ENCODE measurements around the gene THOC2. TPM values are rescaled to one million over a fixed set of nuclear protein-coding genes. Genes with fewer than 3 reads are reported as not detected.

Gene THOC2
- polyA plus RNA-seq, 4 donors, result 30.5 to 85.2 (median 81.2) TPM

DNA sequence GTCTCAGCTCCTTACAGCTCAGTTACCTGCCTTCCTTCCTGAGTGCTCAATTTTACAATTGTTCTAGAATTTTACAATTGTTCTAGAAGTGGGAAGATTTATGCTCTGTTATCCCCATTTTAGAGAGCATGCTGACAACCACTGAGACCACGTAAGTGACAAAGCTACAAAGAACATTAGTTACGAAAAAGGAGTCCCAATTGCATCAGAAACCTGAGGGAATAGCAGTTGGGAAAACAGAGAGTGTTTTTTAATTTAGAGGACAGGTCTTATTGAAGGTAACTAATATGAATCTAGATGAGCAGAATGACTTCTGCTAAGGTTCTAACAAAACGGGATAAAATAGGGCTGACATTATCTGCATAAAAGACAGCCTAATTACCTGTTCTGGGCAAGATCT, 103.3 kb downstream of the THOC2 start:
- Histone ChIP-seq H3K36me3 (ENCODE audit: control insufficient read depth in 3 of 3, insufficient read depth in 2 of 3, low read depth in 1 of 3, low read length in 3 of 3) (peaks cover 0 to 2% (median under 1%) of the 10 kb centered on the region in 3 donors), H3K27ac (ENCODE audit: low read depth in 1 of 3, low read length in 2 of 3) (no peak overlapping the region), H3K4me1 (ENCODE audit: control insufficient read depth in 3 of 3, insufficient read depth in 2 of 3, low read depth in 1 of 3, low read length in 2 of 3) (no peaks in the 10 kb centered on the region), H3K4me3 (ENCODE audit: low read depth in 1 of 3, low read length in 3 of 3) (no peak overlapping the region), H3K27me3 (ENCODE audit: control insufficient read depth in 3 of 3, insufficient read depth in 3 of 3, low read length in 3 of 3) (no peaks in the 10 kb centered on the region), H3K9me3 (ENCODE audit: control insufficient read depth in 2 of 2, insufficient read depth in 1 of 2, low read depth in 1 of 2, low read length in 1 of 2) (no peaks in the 10 kb centered on the region)
- DNase-seq (no peak), FAIRE-seq (no peak)
- 70 to 98% (median 90%) methylated on average over 3 of the region's 3 CpGs for WGBS, 3 donors

DNA sequence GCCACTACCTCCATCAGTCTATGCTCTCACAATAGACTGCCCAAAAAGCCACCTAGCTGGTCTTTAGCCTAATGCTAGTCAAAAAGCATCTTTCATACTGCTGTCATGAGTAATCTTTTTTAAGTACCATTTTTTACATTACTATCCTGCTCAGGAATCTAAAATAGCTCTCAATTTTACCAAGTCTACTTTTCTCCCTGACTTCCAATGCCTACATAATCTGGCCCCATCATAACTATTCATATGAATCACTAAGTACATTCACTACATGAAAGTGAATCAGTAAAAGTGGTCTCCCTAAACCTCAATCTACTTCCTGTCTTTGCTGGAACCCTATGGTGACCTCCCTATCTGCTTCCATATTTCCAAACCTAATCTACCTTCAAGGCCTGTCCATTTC, 105.9 kb downstream of the THOC2 start:
- H3K27ac ChIP-seq (ENCODE audit: low read depth in 1 of 3, low read length in 2 of 3), result no peak overlapping the region
- FAIRE-seq, result no peak
- H3K9me3 ChIP-seq (ENCODE audit: control insufficient read depth in 2 of 2, insufficient read depth in 1 of 2, low read depth in 1 of 2, low read length in 1 of 2), result no peaks in the 10 kb centered on the region
- no peaks in the 10 kb centered on the region for H3K4me1 ChIP-seq (ENCODE audit: control insufficient read depth in 3 of 3, insufficient read depth in 2 of 3, low read depth in 1 of 3, low read length in 2 of 3)
- no peak overlapping the region for H3K4me3 ChIP-seq (ENCODE audit: low read depth in 1 of 3, low read length in 3 of 3)
- peaks cover 0 to 7% (median 2%) of the 10 kb centered on the region in 3 donors for H3K36me3 ChIP-seq (ENCODE audit: control insufficient read depth in 3 of 3, insufficient read depth in 2 of 3, low read depth in 1 of 3, low read length in 3 of 3)
- DNase-seq, result no peak
- no peaks in the 10 kb centered on the region for H3K27me3 ChIP-seq (ENCODE audit: control insufficient read depth in 3 of 3, insufficient read depth in 3 of 3, low read length in 3 of 3)

DNA sequence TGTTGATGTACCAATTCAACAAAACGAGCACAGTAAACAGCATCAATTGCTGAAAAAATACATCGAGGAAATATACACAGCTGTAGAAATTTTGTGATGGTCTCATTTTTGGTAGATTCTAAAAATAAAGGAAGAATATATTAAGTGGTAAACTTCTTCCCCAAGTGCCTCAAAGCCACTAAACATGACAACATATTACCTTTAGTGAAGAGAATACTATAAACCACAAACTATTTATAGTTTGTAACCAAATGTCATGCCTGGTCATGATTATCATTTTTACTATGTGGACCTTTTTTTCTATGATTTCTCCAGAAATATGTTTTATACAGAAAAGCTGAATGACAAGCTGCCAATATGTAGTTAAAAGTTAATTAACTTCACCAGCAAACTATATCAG, 106.9 kb downstream of the THOC2 start:
- Histone ChIP-seq H3K4me3 (ENCODE audit: low read depth in 1 of 3, low read length in 3 of 3) (no peak overlapping the region), H3K4me1 (ENCODE audit: control insufficient read depth in 3 of 3, insufficient read depth in 2 of 3, low read depth in 1 of 3, low read length in 2 of 3) (no peaks in the 10 kb centered on the region), H3K27ac (ENCODE audit: low read depth in 1 of 3, low read length in 2 of 3) (no peak overlapping the region), H3K36me3 (ENCODE audit: control insufficient read depth in 3 of 3, insufficient read depth in 2 of 3, low read depth in 1 of 3, low read length in 3 of 3) (peaks cover 0 to 7% (median 2%) of the 10 kb centered on the region in 3 donors), H3K9me3 (ENCODE audit: control insufficient read depth in 2 of 2, insufficient read depth in 1 of 2, low read depth in 1 of 2, low read length in 1 of 2) (no peaks in the 10 kb centered on the region), H3K27me3 (ENCODE audit: control insufficient read depth in 3 of 3, insufficient read depth in 3 of 3, low read length in 3 of 3) (no peaks in the 10 kb centered on the region)
- FAIRE-seq, result no peak
- WGBS, 3 donors, result 54 to 88% (median 78%) methylated on average over 2 of the region's 2 CpGs
- no peak for DNase-seq

DNA sequence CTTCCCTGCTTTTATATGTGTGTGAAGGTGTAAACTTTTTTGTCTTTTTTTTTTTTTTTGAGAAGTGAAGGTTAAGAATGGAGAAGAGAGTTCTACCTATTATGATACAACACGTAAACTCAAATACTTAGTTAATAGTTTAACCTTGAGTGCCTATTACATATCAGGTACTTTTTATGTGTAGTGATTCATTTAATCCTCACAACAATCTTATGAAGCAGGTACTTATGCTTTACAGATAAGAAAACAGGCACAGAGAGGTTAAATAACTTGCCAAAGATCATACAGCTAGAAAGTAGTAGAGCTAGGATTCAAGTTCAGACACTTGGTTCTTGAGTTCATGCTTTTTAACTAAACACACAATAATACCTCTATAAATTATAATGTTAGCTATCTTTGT, 107.4 kb downstream of the THOC2 start:
- no peak overlapping the region for H3K4me3 ChIP-seq (ENCODE audit: low read depth in 1 of 3, low read length in 3 of 3)
- 88 to 94% (median 93%) methylated on average over 1 of the region's 1 CpG for WGBS, 3 donors
- H3K27me3 ChIP-seq (ENCODE audit: control insufficient read depth in 3 of 3, insufficient read depth in 3 of 3, low read length in 3 of 3), result no peaks in the 10 kb centered on the region
- no peaks in the 10 kb centered on the region for H3K9me3 ChIP-seq (ENCODE audit: control insufficient read depth in 2 of 2, insufficient read depth in 1 of 2, low read depth in 1 of 2, low read length in 1 of 2)
- no peak overlapping the region for H3K27ac ChIP-seq (ENCODE audit: low read depth in 1 of 3, low read length in 2 of 3)
- FAIRE-seq (no peak), DNase-seq (no peak)
- peaks cover 0 to 5% (median 2%) of the 10 kb centered on the region in 3 donors for H3K36me3 ChIP-seq (ENCODE audit: control insufficient read depth in 3 of 3, insufficient read depth in 2 of 3, low read depth in 1 of 3, low read length in 3 of 3)
- H3K4me1 ChIP-seq (ENCODE audit: control insufficient read depth in 3 of 3, insufficient read depth in 2 of 3, low read depth in 1 of 3, low read length in 2 of 3), result no peaks in the 10 kb centered on the region

DNA sequence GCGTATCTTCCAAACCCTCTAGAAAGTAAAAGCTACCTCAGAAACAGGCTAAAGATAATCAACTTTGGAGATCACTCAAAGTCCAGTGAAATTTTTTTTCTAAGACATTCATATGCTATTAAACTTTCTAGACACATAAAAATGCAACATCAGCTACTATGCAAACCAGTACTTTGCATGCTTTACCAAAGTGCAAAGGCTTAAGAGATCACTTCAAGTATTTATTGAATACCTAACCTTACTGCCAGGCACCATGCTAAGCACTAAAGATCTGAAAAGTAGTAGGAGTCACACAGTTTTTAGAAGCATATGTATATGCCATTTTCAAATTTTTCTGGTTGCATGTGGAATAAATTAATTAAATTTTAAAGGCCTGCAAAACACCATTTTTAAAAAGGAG, 115.8 kb downstream of the THOC2 start:
- Histone ChIP-seq H3K4me3 (ENCODE audit: low read depth in 1 of 3, low read length in 3 of 3) (no peak overlapping the region), H3K36me3 (ENCODE audit: control insufficient read depth in 3 of 3, insufficient read depth in 2 of 3, low read depth in 1 of 3, low read length in 3 of 3) (peaks cover 0 to under 1% (median 0%) of the 10 kb centered on the region in 3 donors), H3K4me1 (ENCODE audit: control insufficient read depth in 3 of 3, insufficient read depth in 2 of 3, low read depth in 1 of 3, low read length in 2 of 3) (no peaks in the 10 kb centered on the region), H3K27me3 (ENCODE audit: control insufficient read depth in 3 of 3, insufficient read depth in 3 of 3, low read length in 3 of 3) (no peaks in the 10 kb centered on the region), H3K27ac (ENCODE audit: low read depth in 1 of 3, low read length in 2 of 3) (no peak overlapping the region), H3K9me3 (ENCODE audit: control insufficient read depth in 2 of 2, insufficient read depth in 1 of 2, low read depth in 1 of 2, low read length in 1 of 2) (no peaks in the 10 kb centered on the region)
- 82 to 94% (median 89%) methylated on average over 1 of the region's 1 CpG for WGBS, 3 donors
- DNase-seq (peak; percentile 21 to 24), FAIRE-seq (no peak)

DNA sequence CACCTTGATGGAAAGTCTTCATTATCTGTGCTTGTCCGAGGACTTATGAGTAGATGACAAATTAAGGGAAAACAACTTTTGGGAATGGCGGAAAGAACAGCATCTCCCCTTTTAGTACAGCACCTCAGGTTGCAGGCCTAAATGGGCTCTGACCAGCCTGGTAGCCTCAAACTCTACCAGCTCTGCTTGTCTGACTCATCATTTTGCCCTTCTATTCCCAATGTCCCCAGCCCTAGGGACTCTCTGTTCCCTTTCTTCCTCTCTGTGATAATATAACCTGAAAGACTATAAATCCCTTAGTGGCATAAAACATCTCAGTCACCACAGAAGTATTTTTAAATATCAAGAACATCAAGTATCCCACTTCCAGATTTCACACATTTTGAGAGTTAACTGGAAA, 121.9 kb downstream of the THOC2 start:
- Histone ChIP-seq H3K27me3 (ENCODE audit: control insufficient read depth in 3 of 3, insufficient read depth in 3 of 3, low read length in 3 of 3) (no peaks in the 10 kb centered on the region), H3K36me3 (ENCODE audit: control insufficient read depth in 3 of 3, insufficient read depth in 2 of 3, low read depth in 1 of 3, low read length in 3 of 3) (peaks cover 0 to 5% (median 0%) of the 10 kb centered on the region in 3 donors), H3K9me3 (ENCODE audit: control insufficient read depth in 2 of 2, insufficient read depth in 1 of 2, low read depth in 1 of 2, low read length in 1 of 2) (no peaks in the 10 kb centered on the region), H3K27ac (ENCODE audit: low read depth in 1 of 3, low read length in 2 of 3) (no peak overlapping the region), H3K4me3 (ENCODE audit: low read depth in 1 of 3, low read length in 3 of 3) (no peak overlapping the region), H3K4me1 (ENCODE audit: control insufficient read depth in 3 of 3, insufficient read depth in 2 of 3, low read depth in 1 of 3, low read length in 2 of 3) (no peaks in the 10 kb centered on the region)
- FAIRE-seq (no peak), DNase-seq (no peak)
- 78 to 100% (median 91%) methylated on average over 2 of the region's 2 CpGs for WGBS, 3 donors

DNA sequence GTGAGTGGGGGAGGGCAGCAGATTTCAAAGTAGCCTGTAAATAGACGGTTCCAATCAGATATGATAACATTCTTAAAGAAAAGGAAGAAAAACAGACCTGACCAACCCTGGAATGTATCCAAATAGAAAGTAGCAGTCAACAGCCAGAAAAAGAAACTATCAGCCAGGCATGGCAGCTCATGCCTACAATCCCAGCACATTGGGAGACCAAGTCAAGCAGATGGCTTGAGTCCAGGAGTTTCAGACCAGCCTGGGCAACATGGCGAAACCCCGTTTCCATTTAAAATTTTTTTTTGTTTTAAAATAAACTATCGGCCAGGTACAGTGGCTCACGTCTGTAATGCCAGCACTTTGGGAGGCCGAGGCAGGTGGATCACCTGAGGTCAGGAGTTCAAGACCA, 125.0 kb downstream of the THOC2 start:
- Histone ChIP-seq H3K36me3 (ENCODE audit: control insufficient read depth in 3 of 3, insufficient read depth in 2 of 3, low read depth in 1 of 3, low read length in 3 of 3) (peaks cover 0 to 7% (median 1%) of the 10 kb centered on the region in 3 donors), H3K4me3 (ENCODE audit: low read depth in 1 of 3, low read length in 3 of 3) (no peak overlapping the region), H3K27ac (ENCODE audit: low read depth in 1 of 3, low read length in 2 of 3) (no peak overlapping the region), H3K4me1 (ENCODE audit: control insufficient read depth in 3 of 3, insufficient read depth in 2 of 3, low read depth in 1 of 3, low read length in 2 of 3) (no peaks in the 10 kb centered on the region), H3K9me3 (ENCODE audit: control insufficient read depth in 2 of 2, insufficient read depth in 1 of 2, low read depth in 1 of 2, low read length in 1 of 2) (no peaks in the 10 kb centered on the region), H3K27me3 (ENCODE audit: control insufficient read depth in 3 of 3, insufficient read depth in 3 of 3, low read length in 3 of 3) (no peaks in the 10 kb centered on the region)
- DNase-seq, result no peak
- no peak for FAIRE-seq
- WGBS, 3 donors, result 86 to 91% (median 90%) methylated on average over 6 of the region's 6 CpGs

DNA sequence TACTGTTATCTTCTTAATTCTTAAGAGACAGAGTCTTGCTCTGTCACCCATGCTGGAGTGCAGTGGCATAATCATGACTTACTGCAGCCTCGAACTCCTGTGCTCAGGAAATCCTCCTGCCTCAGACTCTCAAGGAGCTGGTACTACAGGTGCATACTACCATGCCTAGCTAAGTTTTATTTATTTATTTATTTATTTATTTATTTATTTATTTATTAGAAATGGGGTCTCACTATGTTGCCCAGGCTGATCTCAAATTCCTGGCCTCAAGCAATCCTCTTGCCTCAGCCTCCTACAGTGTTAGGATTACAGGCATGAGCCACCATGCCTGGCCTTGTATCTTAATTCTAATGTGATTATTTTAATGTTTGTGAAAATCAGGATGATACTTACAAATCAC, 125.6 kb downstream of the THOC2 start:
- Histone ChIP-seq H3K36me3 (ENCODE audit: control insufficient read depth in 3 of 3, insufficient read depth in 2 of 3, low read depth in 1 of 3, low read length in 3 of 3) (peaks cover 0 to 7% (median 1%) of the 10 kb centered on the region in 3 donors), H3K27ac (ENCODE audit: low read depth in 1 of 3, low read length in 2 of 3) (no peak overlapping the region), H3K4me1 (ENCODE audit: control insufficient read depth in 3 of 3, insufficient read depth in 2 of 3, low read depth in 1 of 3, low read length in 2 of 3) (no peaks in the 10 kb centered on the region), H3K27me3 (ENCODE audit: control insufficient read depth in 3 of 3, insufficient read depth in 3 of 3, low read length in 3 of 3) (no peaks in the 10 kb centered on the region), H3K9me3 (ENCODE audit: control insufficient read depth in 2 of 2, insufficient read depth in 1 of 2, low read depth in 1 of 2, low read length in 1 of 2) (no peaks in the 10 kb centered on the region), H3K4me3 (ENCODE audit: low read depth in 1 of 3, low read length in 3 of 3) (no peak overlapping the region)
- DNase-seq (no peak), FAIRE-seq (no peak)
- 83 to 100% (median 88%) methylated on average over 1 of the region's 1 CpG for WGBS, 3 donors

DNA sequence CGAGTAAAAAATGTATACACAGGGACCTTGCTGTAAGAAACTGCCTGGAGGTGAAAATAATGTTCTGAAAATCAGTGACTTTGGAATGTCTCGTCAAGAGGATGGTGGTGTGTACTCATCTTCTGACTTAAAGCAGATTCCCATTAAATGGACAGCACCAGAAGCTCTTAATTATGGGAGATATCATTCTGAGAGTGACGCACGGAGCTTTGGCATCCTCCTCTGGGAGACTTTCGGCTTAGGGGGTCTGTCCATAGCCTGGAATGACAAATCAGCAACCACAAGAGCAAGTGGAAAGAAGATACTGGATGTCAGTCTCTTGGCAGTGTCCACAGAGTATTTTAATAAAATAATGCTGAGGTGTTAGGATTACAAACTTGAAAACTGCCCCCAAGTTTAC, 129.4 kb downstream of the THOC2 start:
- Histone ChIP-seq H3K27me3 (ENCODE audit: control insufficient read depth in 3 of 3, insufficient read depth in 3 of 3, low read length in 3 of 3) (no peaks in the 10 kb centered on the region), H3K4me1 (ENCODE audit: control insufficient read depth in 3 of 3, insufficient read depth in 2 of 3, low read depth in 1 of 3, low read length in 2 of 3) (no peaks in the 10 kb centered on the region), H3K27ac (ENCODE audit: low read depth in 1 of 3, low read length in 2 of 3) (no peak overlapping the region), H3K9me3 (ENCODE audit: control insufficient read depth in 2 of 2, insufficient read depth in 1 of 2, low read depth in 1 of 2, low read length in 1 of 2) (no peaks in the 10 kb centered on the region), H3K4me3 (ENCODE audit: low read depth in 1 of 3, low read length in 3 of 3) (no peak overlapping the region), H3K36me3 (ENCODE audit: control insufficient read depth in 3 of 3, insufficient read depth in 2 of 3, low read depth in 1 of 3, low read length in 3 of 3) (peaks cover 0 to 7% (median 1%) of the 10 kb centered on the region in 3 donors)
- no peak for DNase-seq
- WGBS, 3 donors, result 76 to 94% (median 94%) methylated on average over 5 of the region's 5 CpGs
- no peak for FAIRE-seq

Data from small intestine (tissue), 7 donors.